Bladder microvascular endothelial cell (primary cell): ENCODE measurements around the gene COQ10A. TPM values are rescaled to one million over a fixed set of nuclear protein-coding genes. Genes with fewer than 3 reads are reported as not detected.

Source experiments
- total RNA-seq: library from RNA; depleted of rRNA; stranded (reverse); fragments of >200 nt; gene quantifications from 2 replicates; pipeline ENCODE4 v1.2.3, GENCODE V29; 2014

Gene COQ10A
- 4.5 and 7.7 TPM in 2 replicates for total RNA-seq

DNA sequence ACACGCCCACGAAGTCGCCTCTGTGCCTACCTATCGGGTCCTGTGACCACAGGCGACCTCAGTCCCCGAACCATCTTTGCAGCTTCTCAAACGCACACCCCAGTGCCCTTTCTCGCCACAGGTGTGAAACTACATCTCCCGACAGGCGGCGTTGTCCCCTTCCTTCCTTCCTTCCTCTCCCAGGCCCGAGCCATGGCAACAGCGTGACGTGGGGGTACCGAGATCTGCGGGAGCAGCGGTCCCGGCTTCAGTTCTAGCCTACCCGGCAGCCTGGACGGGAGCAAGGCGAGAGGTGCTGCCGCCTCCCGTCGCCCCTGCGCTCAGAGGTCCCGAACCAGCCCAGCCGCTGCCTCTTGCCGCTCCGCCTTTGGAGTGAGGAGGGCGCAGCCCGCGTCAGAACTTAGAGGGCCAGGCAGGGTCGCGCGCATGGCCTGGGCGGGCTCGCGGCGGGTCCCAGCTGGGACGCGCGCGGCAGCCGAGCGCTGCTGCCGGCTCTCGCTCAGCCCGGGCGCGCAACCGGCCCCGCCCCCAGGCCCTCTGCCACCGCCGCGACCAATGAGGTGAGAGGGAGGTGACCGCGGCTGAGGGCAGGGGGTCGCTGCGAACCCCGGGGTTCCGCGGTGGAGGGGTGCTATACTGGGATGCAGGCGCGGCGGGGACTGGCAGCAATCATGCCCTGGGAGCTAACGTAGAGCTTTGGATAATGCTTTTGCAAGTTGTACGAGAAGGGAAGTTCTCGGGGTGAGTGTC is at the start of gene COQ10A:
TSS of gene COQ10A (plus strand) at position 250 of the 750 bp plus-strand sequence. CDS start at position 427, 177 bp downstream.

DNA sequence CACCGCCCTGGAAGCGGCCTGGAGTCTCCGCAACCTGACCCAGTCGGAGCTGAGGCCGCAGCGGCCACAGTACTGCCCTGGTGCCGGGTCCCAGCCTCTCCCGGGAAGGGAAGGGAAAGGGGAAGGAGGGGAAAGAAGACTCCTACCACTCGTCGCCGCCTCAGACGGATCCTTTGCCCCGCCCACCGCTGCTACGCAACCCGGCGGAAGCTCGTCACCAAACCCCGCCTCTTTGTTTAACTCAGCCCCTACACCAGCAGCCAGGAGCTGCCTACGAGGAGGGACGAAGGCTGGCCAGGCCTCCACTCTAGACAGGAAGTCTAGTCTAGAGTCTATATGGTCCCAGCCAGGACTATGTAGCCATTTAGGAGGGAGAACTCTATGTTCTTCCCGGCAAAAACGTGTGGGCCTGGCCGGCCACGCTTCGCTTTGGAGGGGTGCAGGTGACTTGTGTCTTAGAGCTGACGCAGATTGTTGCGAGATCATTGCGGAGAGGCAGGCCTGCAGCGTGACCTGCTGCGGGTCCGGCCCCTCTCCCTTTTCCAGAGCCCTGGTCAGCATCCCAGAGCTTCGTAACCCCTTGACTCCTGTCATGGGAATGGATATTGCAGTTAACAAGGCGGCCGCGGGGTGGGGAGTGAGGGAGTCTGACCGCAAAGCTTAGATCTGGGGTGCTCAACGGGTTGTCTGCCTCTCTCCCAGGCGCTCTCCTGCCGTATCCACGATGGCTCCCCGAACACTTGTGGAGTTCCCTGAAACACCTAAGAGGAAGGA is 44.8 kb upstream of the COQ10A start, which contains the start of gene RNF41:
TSS of gene RNF41 (minus strand) at position 166 of the 774 bp plus-strand sequence. CDS start 7,875 bp downstream, outside the sequence.

DNA sequence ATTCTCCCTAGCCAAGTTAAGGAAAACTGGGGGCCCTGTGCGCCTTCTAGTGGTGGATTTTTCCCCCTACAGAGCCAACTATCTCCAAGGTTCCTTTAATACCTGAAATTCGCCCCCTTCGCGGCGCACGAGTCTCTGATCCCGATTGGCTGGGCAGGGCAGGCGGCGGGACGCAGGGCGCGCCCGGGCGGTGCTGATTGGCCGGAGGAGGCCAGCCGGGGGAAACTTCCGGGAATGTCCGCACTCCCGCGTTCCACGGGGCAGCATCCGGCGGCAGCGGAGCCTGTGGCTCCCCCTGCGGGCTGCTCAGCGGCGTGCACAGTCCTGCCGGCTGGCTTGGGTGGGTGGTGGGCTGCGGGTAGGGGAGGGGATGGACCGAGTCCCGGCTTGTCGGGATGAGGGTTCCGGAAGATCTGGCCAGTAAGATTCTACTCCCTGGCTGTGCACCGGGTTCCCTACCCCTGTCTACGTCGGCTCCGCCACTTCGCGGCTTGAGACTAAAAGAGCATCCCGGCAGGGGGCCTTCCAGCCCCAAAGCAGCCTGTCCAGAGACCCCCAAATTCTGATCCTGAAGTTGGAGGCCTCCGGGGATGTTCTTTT is 42.5 kb upstream of the COQ10A start, which contains the start of gene NABP2:
TSS of gene NABP2 (plus strand) at position 241 of the 600 bp plus-strand sequence. CDS start 515 bp downstream, outside the sequence.

DNA sequence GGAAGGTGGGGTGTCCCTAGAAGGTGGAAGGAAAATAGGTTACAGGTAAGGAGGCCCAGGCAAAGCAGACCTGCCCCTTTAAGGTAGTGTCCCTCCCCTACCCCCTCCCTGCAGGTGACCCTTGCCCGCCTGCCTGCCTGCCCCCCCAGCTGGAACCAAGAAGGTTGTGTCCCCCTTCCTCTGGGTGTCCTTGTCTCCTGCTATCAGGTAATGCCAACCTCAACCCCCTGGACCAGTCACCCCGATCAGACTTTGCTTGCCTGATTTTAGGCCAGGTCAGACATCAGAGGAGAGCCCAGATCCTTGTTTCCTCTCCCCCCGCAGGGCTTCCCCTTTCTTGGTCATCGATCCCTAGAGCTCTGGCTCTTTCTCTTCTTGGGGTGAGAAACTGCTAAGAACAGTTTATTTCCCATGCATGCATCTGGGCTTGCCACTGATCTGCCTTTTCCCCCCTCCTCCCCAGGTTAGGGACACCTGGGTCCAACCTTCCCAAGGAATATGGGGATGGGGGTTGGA is 36.8 kb upstream of the COQ10A start, which contains the start of gene SLC39A5:
TSS of gene SLC39A5 (plus strand) at position 136 of the 516 bp plus-strand sequence. CDS start 1,224 bp downstream, outside the sequence.

DNA sequence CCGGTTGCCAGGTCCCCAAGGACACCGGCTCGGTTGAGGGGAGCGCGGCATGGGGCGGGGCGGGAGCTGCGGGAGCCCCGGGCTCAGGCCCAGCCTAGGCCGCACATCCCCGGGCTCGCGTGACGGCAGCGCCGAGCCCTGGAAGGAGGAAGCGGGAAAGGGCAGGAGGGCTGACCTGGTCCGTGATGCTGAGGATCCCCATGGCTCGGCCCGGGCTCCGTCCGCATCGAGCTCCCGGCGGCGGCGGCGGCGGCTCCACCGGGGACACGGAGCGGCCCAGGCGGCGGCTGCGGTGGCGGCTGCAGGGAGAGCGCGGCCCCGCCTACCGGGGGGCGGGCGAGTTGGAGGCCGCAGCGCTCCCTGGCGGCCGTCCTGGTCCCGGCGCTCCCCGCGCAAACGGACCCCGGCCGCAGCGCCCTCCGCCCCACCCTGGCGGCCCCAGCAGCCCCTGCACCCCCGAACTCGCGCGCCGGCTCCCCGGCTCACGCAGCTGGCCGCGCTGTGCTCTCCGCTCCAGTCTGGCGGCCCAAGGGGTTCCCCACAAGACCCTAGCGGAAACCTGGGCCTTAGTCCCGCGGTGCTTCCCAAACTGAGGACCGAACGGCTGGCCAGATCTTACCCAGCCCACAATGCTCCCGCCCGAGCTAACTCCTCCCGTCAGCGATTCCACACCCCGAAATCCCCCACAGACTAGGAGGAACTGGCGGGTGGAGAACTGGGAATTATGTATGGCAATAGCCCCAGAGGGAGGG is 8.5 kb upstream of the COQ10A start, which contains the start of gene ANKRD52:
TSS of gene ANKRD52 (minus strand) at position 317 of the 752 bp plus-strand sequence. CDS start at position 202, 115 bp downstream.

DNA sequence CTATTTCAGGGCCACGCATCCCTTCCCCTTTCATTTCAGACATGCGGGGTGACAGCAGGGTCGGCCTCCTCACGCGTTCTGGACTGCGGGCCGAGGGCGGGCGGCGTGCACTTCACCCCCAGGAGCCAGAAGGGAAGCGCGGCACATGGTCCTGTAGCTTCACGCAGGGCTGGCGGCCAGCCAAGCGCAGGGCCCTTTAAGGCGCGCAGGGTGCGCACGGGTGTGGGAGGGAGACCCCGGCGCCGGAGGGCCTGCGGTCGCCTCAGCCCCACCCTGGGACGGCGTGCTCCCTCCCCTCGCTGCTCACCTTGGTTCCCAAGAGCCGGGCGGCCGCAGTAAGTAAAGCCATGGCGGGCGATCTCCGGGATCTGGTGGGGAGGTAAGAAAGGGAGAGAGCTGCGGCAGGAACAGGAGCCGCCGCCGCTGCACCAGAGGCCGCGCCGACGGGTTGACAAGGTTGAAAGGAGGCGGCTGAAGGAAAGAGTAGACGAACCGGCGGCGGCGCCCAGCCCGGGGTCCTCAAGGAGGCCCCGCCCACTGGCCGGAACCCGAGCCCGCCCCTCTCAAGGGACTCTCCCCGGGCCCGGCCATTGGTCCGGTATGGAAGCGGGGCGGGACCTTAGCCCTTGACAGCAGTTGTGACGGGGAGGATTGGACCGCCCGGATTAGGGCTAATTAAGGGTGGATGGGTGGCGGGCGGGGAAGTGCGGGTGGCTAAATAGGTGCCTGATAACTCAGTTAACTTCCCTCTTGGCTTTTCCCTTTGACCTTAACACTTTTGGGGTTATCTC is 33.3 kb downstream of the COQ10A start, which contains the start of gene CS:
TSS of gene CS (minus strand) at position 478 of the 791 bp plus-strand sequence. CDS start at position 349, 129 bp downstream.

DNA sequence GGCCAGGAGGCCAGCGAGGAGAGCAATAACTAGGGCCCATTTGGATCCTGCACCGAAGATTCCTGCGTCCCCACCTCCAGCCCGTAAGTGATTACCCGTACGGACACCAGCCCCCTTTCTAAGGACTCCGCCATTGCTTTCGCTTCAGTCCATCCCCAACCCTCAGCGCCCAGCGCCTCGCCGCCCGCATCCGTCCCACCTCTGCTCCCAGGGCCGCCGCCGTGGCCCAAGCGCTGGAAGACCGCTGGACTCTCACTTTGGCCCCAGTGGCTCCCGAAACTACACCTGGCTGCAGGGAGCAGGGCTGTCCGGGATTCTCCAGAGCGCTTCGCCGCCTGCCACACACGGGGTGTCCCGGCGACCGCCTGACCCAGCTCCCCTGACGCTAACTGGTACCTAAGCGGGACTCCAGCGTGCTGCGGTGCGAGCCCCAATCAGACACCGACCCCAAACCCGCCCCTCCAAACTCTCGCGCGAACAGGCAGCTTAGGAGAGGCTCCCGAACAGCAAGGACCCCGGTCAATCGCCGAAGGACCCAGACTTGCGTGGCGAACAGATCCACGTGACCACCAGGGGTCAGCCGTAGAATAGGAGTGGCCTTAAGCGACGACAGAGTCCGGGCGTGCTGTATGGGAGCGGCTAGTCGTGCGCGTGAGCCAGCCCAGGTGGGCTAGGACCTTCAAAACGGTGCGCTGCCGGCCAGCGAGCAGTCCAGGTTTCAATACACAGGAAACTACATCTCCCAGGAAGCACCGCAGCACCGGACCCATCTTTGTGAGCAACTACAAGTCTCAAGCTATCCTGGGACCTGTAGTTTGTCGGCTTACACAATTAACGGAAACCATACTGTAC is 49.1 kb downstream of the COQ10A start, which contains the start of gene CNPY2:
TSS of gene CNPY2 (minus strand) at position 367 of the 852 bp plus-strand sequence. CDS start 771 bp downstream, outside the sequence.

Other genes with a start within 250 kb of the COQ10A start
- gene IKZF4, start 245.9 kb upstream of the COQ10A start, total RNA-seq: 0.16 and 0.25 TPM in 2 replicates
- gene RPS26, start 225.0 kb upstream of the COQ10A start, total RNA-seq: 32.6 and 61.2 TPM in 2 replicates
- gene ERBB3, start 186.8 kb upstream of the COQ10A start, total RNA-seq: 0.63 TPM in 1 of 2 replicates, not detected in the other
- gene PA2G4, start 162.4 kb upstream of the COQ10A start, total RNA-seq: 114 and 216 TPM in 2 replicates
- gene RPL41, start 150.3 kb upstream of the COQ10A start, total RNA-seq: 2,621 and 2,969 TPM in 2 replicates
- 4.4 and 6.4 TPM in 2 replicates for gene ZC3H10, start 148.7 kb upstream of the COQ10A start, total RNA-seq
- gene ESYT1, start 138.7 kb upstream of the COQ10A start, total RNA-seq: 328 and 362 TPM in 2 replicates
- 69.4 and 71.4 TPM in 2 replicates for gene MYL6B, start 114.4 kb upstream of the COQ10A start, total RNA-seq
- gene MYL6, start 108.6 kb upstream of the COQ10A start, total RNA-seq: 3,299 and 3,963 TPM in 2 replicates
- 38.0 and 56.8 TPM in 2 replicates for gene SMARCC2, start 77.5 kb upstream of the COQ10A start, total RNA-seq
- 68.5 and 138 TPM in 2 replicates for gene RNF41, start 45.0 kb upstream of the COQ10A start, total RNA-seq
- 24.9 and 27.2 TPM in 2 replicates for gene NABP2, start 42.6 kb upstream of the COQ10A start, total RNA-seq
- gene SLC39A5, start 36.9 kb upstream of the COQ10A start, total RNA-seq: 0.38 TPM in 1 of 2 replicates, not detected in the other
- 8.4 and 33.0 TPM in 2 replicates for gene ANKRD52, start 8.6 kb upstream of the COQ10A start, total RNA-seq
- 90.7 and 173 TPM in 2 replicates for gene CS, start 33.4 kb downstream of the COQ10A start, total RNA-seq
- 48.9 and 65.3 TPM in 2 replicates for gene CNPY2, start 49.0 kb downstream of the COQ10A start, total RNA-seq
- 11.2 and 21.5 TPM in 2 replicates for gene PAN2, start 67.1 kb downstream of the COQ10A start, total RNA-seq
- gene IL23A, start 71.9 kb downstream of the COQ10A start, total RNA-seq: 0.19 TPM in 1 of 2 replicates, not detected in the other
- gene STAT2, start 93.2 kb downstream of the COQ10A start, total RNA-seq: 52.9 and 88.8 TPM in 2 replicates
- not detected in 2 replicates for gene APOF, start 95.9 kb downstream of the COQ10A start, total RNA-seq
- gene TIMELESS, start 182.5 kb downstream of the COQ10A start, total RNA-seq: 11.3 and 15.8 TPM in 2 replicates
- gene MIP, start 187.7 kb downstream of the COQ10A start, total RNA-seq: 0.38 TPM in 1 of 2 replicates, not detected in the other
- gene SPRYD4, start 201.6 kb downstream of the COQ10A start, total RNA-seq: 1.3 and 2.0 TPM in 2 replicates
- 0.16 and 0.44 TPM in 2 replicates for gene GLS2, start 221.2 kb downstream of the COQ10A start, total RNA-seq